CD4-positive, alpha-beta T cell (primary cell): Measurements from ENCODE around the gene HOXB8. TPM values are rescaled to one million over a fixed set of nuclear protein-coding genes. Genes with fewer than 3 reads are reported as not detected.

ENCODE experiments used
- ATAC-seq: fragments of 200-7000 bp; cut with Tn5 transposase; one replicate; pipeline ENCODE4 v1.10.0; 2022; ENCODE audit warnings: mild to moderate bottlenecking; ENCODE audit not compliant: poor library complexity
- CTCF ChIA-PET: fragments of 350-600 bp; sonication (Branson Sonifier 250); formaldehyde crosslinking; loops from one replicate; lab custom pipeline; 2021; ENCODE audit warnings: antibody characterized with exemption, inconsistent platforms; lab: Charles Lee
- POLR2A ChIA-PET: fragments of 350-600 bp; sonication (Branson Sonifier 250); formaldehyde crosslinking; loops from one replicate; lab custom pipeline; 2021; ENCODE audit warnings: antibody characterized with exemption, inconsistent platforms; lab: Charles Lee
- DNase-seq, 14 experiments: peaks; one replicate each; pipeline ENCODE4 v3.0.0-alpha.2; 2013 to 2020; ENCODE audit warnings: mixed read lengths in 2 of 14
- H3K27ac ChIP-seq, 2 donors: one replicate each; pipeline versions ENCODE4 v1.5.1 to v1.7.0; 2013; ENCODE audit warnings: low read length in 2 of 2, low read depth in 1 of 2, mild to moderate bottlenecking in 1 of 2
- H3K27me3 ChIP-seq, 2 experiments: 1 replicate in 1 of 2; 2 replicates in 1 of 2; pipeline versions ENCODE4 v1.6.1 to v1.7.0; 2013; ENCODE audit warnings: low read length in 2 of 2, control low read depth in 1 of 2, mild to moderate bottlenecking in 1 of 2, moderate library complexity in 1 of 2; ENCODE audit not compliant: insufficient read depth in 2 of 2, control insufficient read depth in 1 of 2
- H3K36me3 ChIP-seq: one replicate; pipeline ENCODE4 v1.6.1; 2013; ENCODE audit warnings: low read length, control low read depth; ENCODE audit not compliant: insufficient read depth
- H3K4me1 ChIP-seq: one replicate; pipeline ENCODE4 v1.6.1; 2013; ENCODE audit warnings: low read length, control low read depth; ENCODE audit not compliant: insufficient read depth
- H3K4me3 ChIP-seq: one replicate; pipeline ENCODE4 v1.5.1; 2013; ENCODE audit warnings: mild to moderate bottlenecking, low read length, moderate library complexity
- H3K9me3 ChIP-seq, 2 experiments: 1 replicate in 1 of 2; 2 replicates in 1 of 2; pipeline versions ENCODE4 v1.6.1 to v1.7.0; 2013; ENCODE audit warnings: low read length in 2 of 2, mild to moderate bottlenecking in 2 of 2, control low read depth in 1 of 2, moderate library complexity in 1 of 2; ENCODE audit not compliant: control insufficient read depth in 1 of 2, insufficient read depth in 1 of 2
- H3K27ac Mint-ChIP-seq: one replicate; pipeline ENCODE4 v1.8.0; 2020; ENCODE audit warnings: mixed read lengths
- H3K27me3 Mint-ChIP-seq: one replicate; pipeline ENCODE4 v1.8.0; 2021; ENCODE audit warnings: mixed read lengths
- H3K36me3 Mint-ChIP-seq: one replicate; pipeline ENCODE4 v1.8.0; 2021; ENCODE audit warnings: low read depth, mixed read lengths
- H3K4me1 Mint-ChIP-seq: one replicate; pipeline ENCODE4 v1.8.0; 2021; ENCODE audit warnings: low read depth, mixed read lengths
- H3K4me3 Mint-ChIP-seq: one replicate; pipeline ENCODE4 v1.8.0; 2020; ENCODE audit warnings: mild to moderate bottlenecking, mixed read lengths
- H3K9me3 Mint-ChIP-seq: one replicate; pipeline ENCODE4 v1.8.0; 2020; ENCODE audit warnings: mixed read lengths
- CTCF ChIP-seq: fragments of 200-600 bp; IDR thresholded peaks from one replicate; pipeline ENCODE4 v1.8.0; 2022; ENCODE audit warnings: antibody characterized with exemption, mild to moderate bottlenecking
- intact Hi-C, 2 experiments: fragments of 100-400 bp; cut with DNase I in 1 of 2; cut with micrococcal nuclease in 1 of 2; formaldehyde crosslinking; loops; one replicate each; pipeline versions ENCODE4 v1.15.1 to v1.9.0; 2023 to 2025; cut with DNase I, micrococcal nuclease
- total RNA-seq, 174 experiments: library from RNA in 2 of 174; stranded (reverse) in 2 of 174; gene quantifications; one replicate each; pipeline ENCODE4 v1.2.3 and lab custom pipeline; 2021 to 2026

Gene HOXB8
- total RNA-seq, 2 experiments from 2014 or later: not detected

DNA sequence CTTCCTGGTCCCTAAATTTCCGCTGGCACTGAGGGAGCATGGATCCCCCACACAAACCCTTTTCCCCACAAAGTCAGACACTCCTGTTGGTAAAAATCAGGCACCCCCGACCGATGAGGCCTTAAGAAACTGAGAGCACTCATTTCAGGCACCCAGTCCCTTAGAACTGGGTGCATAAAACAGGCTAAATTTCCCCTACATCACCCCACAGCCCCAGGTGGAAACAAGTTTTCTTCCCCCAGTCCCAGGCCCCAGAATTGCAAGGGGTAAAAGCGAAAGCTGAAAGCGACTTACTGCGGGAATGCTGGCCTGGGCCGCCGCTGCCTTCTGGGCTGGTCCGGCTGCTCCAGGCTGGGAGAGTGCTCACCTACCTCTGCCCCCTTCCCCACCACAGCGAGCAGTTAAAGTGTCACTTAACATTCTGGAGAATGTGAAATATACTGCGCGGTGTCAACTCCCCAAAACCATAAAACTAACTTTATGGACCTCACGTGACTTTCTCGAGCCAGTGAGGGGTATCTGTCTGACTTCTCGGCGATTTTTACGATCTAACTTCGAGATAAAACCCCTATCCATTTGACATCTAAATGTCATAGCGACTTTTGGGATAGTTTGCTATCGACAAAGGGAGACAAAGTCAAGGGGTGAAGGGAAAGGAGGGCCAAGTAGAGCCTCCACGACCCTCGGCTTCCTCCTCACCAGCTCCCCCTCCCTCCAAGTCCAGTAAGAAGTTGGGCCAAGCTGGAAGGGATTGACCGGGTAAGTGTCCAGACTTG lies 25.1 kb downstream of the HOXB8 start, which contains the start of gene HOXB3:
Gene HOXB3 (minus strand): TSS at position 411 of the 776 bp plus-strand sequence. CDS start 37,767 bp downstream, outside the sequence.
- no peak for ATAC-seq
- intact Hi-C loops: loop anchor here (5.0 kb wide), 3 partner anchors 98 to 508 kb away; no protein-coding TSS in a partner anchor
- peaks cover 98% of the 10 kb centered on the region for H3K27me3 Mint-ChIP-seq
- ChIA-PET POLR2A (interaction anchor here (1.3 kb wide), 1 partner anchor 328 kb away, joined by 5 read pairs; no protein-coding TSS in a partner anchor), CTCF (interaction anchor here (1.2 kb wide), 1 partner anchor 22 kb away, joined by 3 read pairs; no protein-coding TSS in a partner anchor)
- H3K4me3 ChIP-seq: no peak within 1 kb of the TSS
- H3K4me3 Mint-ChIP-seq: peak within 1 kb of the TSS; percentile 49
- H3K36me3 Mint-ChIP-seq: no peaks in the 10 kb centered on the region
- no peaks in the 10 kb centered on the region for H3K9me3 Mint-ChIP-seq
- H3K9me3 ChIP-seq: peaks cover 0 to 7% of the 10 kb centered on the region in 2 experiments
- no peak within 1 kb of the TSS for H3K27ac ChIP-seq
- no peak for DNase-seq
- TF ChIP-seq CTCF: no peak
- peaks cover 33% of the 10 kb centered on the region for H3K4me1 Mint-ChIP-seq
- peaks cover 80 to 94% of the 10 kb centered on the region in 2 experiments for H3K27me3 ChIP-seq
- no peaks in the 10 kb centered on the region for H3K36me3 ChIP-seq
- peaks cover 43% of the 10 kb centered on the region for H3K4me1 ChIP-seq
- H3K27ac Mint-ChIP-seq: no peak within 1 kb of the TSS

DNA sequence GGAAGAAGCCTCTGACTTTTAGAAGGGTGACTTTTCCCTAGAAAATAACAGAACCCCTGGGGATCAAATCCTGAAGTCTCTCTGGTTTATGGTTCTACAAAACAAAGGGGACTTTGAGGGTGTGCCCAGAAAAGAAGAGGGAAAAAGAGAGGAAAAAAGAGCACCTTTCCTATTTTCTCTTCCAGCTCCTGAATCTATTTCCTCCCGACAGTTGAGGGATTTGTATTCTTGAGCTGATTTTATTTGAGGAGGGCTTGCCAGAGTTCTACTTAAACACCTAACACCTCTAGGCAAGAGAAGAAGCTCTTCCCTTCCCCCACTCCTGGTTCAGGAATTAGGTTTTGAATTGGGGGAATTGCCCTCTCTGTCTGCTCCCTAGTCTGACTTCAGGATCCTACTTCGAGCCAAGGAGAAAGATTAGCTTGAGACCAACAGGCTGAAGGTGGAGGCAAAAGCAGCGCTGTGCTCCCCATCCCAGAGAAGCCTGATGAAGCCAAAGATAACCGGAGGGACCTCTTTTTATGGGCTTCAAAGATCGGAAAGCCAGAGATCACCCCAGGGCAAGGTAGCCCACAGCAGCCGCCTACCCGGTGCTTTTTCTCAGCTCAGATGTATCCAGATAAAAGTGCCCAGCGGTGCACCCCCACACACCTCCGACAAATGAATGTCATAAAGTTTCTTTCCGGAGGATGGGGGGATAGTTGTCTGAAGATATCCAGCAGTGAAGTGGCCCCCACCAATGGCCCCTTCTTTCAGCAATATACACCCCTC lies 25.8 kb downstream of the HOXB8 start:
- POLR2A ChIA-PET: interaction anchor here (0.8 to 1.3 kb wide), 3 partner anchors 136 to 327 kb away, joined by 3 to 5 read pairs (median 4); no protein-coding TSS in a partner anchor
- intact Hi-C loops: no loop called here
- Mint-ChIP-seq H3K4me3 (no peak overlapping the region), H3K36me3 (no peaks in the 10 kb centered on the region), H3K27me3 (peaks cover 100% of the 10 kb centered on the region), H3K4me1 (peaks cover 36% of the 10 kb centered on the region), H3K27ac (no peak overlapping the region), H3K9me3 (no peaks in the 10 kb centered on the region)
- TF ChIP-seq CTCF: no peak
- CTCF ChIA-PET: interaction anchor here (1.0 to 2.4 kb wide), 8 partner anchors 23 to 255 kb away, joined by 3 to 11 read pairs (median 4); no protein-coding TSS in a partner anchor
- Histone ChIP-seq H3K9me3 (peaks cover 0 to under 1% of the 10 kb centered on the region in 2 experiments), H3K36me3 (no peaks in the 10 kb centered on the region), H3K4me3 (no peak overlapping the region), H3K27ac (no peak overlapping the region), H3K27me3 (peaks cover 75 to 89% of the 10 kb centered on the region in 2 experiments), H3K4me1 (peaks cover 45% of the 10 kb centered on the region)
- ATAC-seq (no peak), DNase-seq (no peak)

DNA sequence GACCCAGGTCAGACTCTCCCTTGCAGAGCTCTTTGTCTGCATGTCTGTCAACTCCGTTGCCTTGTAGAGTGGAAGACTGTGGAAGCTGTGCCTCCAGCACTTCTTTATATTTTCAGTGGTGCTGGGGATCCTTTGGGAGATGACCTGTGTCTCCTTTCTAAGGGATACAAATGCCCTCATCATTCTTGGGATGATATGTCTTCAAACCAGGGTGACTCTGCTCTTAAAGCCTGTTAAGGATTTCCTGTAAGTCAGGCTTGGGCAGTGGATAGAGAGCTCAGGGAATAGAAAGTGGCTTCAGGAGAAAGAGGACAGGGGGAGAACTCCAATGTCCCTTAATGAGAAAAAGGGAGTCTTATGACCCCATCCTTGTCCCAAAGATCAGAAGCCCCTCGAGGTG lies 26.6 kb downstream of the HOXB8 start:
- H3K4me1 Mint-ChIP-seq: peaks cover 31% of the 10 kb centered on the region
- no peaks in the 10 kb centered on the region for H3K9me3 Mint-ChIP-seq
- intact Hi-C loops: no loop called here
- CTCF ChIA-PET: interaction anchor here (1.0 to 2.4 kb wide), 8 partner anchors 24 to 255 kb away, joined by 3 to 11 read pairs (median 4); no protein-coding TSS in a partner anchor
- Histone ChIP-seq H3K27ac (no peak overlapping the region), H3K4me3 (no peak overlapping the region), H3K36me3 (no peaks in the 10 kb centered on the region), H3K9me3 (no peaks in the 10 kb centered on the region), H3K4me1 (peaks cover 38% of the 10 kb centered on the region), H3K27me3 (peaks cover 73 to 87% of the 10 kb centered on the region in 2 experiments)
- no peaks in the 10 kb centered on the region for H3K36me3 Mint-ChIP-seq
- POLR2A ChIA-PET: interaction anchor here (0.8 to 1.3 kb wide), 2 partner anchors 135 to 257 kb away, joined by 3 to 4 read pairs; no protein-coding TSS in a partner anchor
- no peak for ATAC-seq
- no peak overlapping the region for H3K4me3 Mint-ChIP-seq
- no peak for DNase-seq
- TF ChIP-seq CTCF: no peak
- H3K27ac Mint-ChIP-seq: no peak overlapping the region
- H3K27me3 Mint-ChIP-seq: peaks cover 100% of the 10 kb centered on the region
